Activated CD4-positive, alpha-beta T cell treated with anti-CD3 and anti-CD28 coated beads, Interleukin-2, amount 10 ng/mL, durations not matched to agents 7 days and 5 days (primary cell): ENCODE data around the gene C1orf122. TPM values are rescaled to one million over a fixed set of nuclear protein-coding genes. Genes with fewer than 3 reads are reported as not detected.

ENCODE experiments used
- CTCF ChIA-PET: fragments of 350-600 bp; sonication (Branson Sonifier 250); formaldehyde crosslinking; loops from one replicate; lab custom pipeline; 2021; ENCODE audit warnings: antibody characterized with exemption; lab: Charles Lee
- POLR2A ChIA-PET: fragments of 350-600 bp; sonication (Branson Sonifier 250); formaldehyde crosslinking; loops from one replicate; lab custom pipeline; 2021; ENCODE audit warnings: antibody characterized with exemption; lab: Charles Lee
- DNase-seq: peaks from one replicate; pipeline ENCODE4 v3.0.0-alpha.2; 2020
- H3K27ac Mint-ChIP-seq: one replicate; pipeline ENCODE4 v1.8.0; 2021; ENCODE audit warnings: mild to moderate bottlenecking, moderate library complexity, mixed read lengths
- H3K27me3 Mint-ChIP-seq: one replicate; pipeline ENCODE4 v1.8.0; 2021; ENCODE audit warnings: mixed read lengths
- H3K36me3 Mint-ChIP-seq: one replicate; pipeline ENCODE4 v1.8.0; 2021; ENCODE audit warnings: low read depth, mixed read lengths
- H3K4me1 Mint-ChIP-seq: one replicate; pipeline ENCODE4 v1.8.0; 2021; ENCODE audit warnings: mixed read lengths
- H3K4me3 Mint-ChIP-seq: one replicate; pipeline ENCODE4 v1.8.0; 2021; ENCODE audit warnings: mild to moderate bottlenecking, moderate library complexity, mixed read lengths
- H3K9me3 Mint-ChIP-seq: one replicate; pipeline ENCODE4 v1.8.0; 2021; ENCODE audit warnings: mixed read lengths
- total RNA-seq, 2 experiments: library from RNA; stranded (reverse); gene quantifications; one replicate each; pipeline ENCODE4 v1.2.3, GENCODE V29; 2021

The C1orf122 gene
- total RNA-seq, 2 experiments from 2014 or later = 13.9 to 16.8 TPM

DNA sequence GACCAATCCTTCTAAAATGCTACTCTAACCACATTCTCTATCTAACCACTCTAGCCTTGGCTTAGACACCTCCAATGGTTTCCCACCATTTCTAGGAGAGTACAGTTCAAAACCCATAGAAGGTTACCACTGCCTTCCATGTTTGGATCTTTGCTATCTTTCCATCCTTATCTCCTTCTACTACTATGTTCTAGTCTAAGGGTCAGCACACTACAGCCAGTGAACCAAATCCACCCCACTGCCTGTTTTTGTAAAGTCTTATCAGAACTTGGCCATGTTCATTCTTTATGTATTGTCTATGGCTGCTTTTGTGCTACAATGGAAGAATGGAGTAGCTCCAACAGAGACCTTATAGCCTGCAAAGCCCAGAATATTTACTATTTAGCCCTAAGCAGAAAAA is 45.6 kb downstream of the C1orf122 start:
- H3K4me3 Mint-ChIP-seq = no peak overlapping the region

DNA sequence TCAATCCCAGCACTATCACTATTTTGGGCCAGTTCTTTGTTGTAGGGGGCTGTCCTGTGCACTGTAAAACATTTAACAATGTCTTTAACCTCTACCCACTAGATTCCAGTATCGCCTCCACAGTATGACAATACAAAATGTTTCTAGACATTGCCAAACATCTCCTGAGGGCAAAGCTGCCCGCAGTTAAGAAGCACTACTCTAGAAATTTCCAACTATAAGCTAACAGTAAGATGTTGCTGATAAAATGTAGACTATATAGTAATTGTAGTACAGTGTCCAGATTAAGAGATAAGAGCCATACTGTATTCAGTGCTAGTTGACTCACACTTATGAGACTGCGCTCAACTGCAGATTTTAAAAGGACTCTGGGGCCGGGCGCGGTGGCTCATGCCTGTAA is 46.8 kb downstream of the C1orf122 start:
- CTCF ChIA-PET = interaction anchor here (1.0 to 1.8 kb wide), 2 partner anchors 14 to 258 kb away, joined by 4 to 6 read pairs; partner anchors contain the start of gene GNL2
- Mint-ChIP-seq H3K9me3 (no peaks in the 10 kb centered on the region), H3K27me3 (no peaks in the 10 kb centered on the region), H3K27ac (no peak overlapping the region), H3K4me3 (no peak overlapping the region), H3K36me3 (peaks cover 34% of the 10 kb centered on the region), H3K4me1 (peaks cover 41% of the 10 kb centered on the region)
- POLR2A ChIA-PET = no interaction called here
- no peak for DNase-seq

More for the DNA sequence above, 45.6 kb downstream of the C1orf122 start:
- CTCF ChIA-PET = interaction anchor here (1.0 to 1.6 kb wide), 4 partner anchors 10 to 257 kb away, joined by 3 to 4 read pairs (median 3); partner anchors contain the start of gene GNL2
- POLR2A ChIA-PET = no interaction called here
- no peaks in the 10 kb centered on the region for H3K27me3 Mint-ChIP-seq
- DNase-seq = no peak
- H3K27ac Mint-ChIP-seq = no peak overlapping the region
- H3K9me3 Mint-ChIP-seq = no peaks in the 10 kb centered on the region
- peaks cover 38% of the 10 kb centered on the region for H3K4me1 Mint-ChIP-seq
- peaks cover 39% of the 10 kb centered on the region for H3K36me3 Mint-ChIP-seq

Other genes starting within 250 kb of the C1orf122 start
- 10 to 100 TPM; 51.4 to 58.1 TPM for gene GNL2, start 211.9 kb upstream of the C1orf122 start, total RNA-seq
- not detected for gene RSPO1, start 172.9 kb upstream of the C1orf122 start, total RNA-seq
- 10 to 100 TPM; 85.5 to 91.2 TPM for gene CDCA8, start 115.3 kb upstream of the C1orf122 start, total RNA-seq
- not detected for gene EPHA10, start 42.7 kb upstream of the C1orf122 start, total RNA-seq
- gene MANEAL, start 13.9 kb upstream of the C1orf122 start, total RNA-seq = 1 to 10 TPM; 1.3 to 1.5 TPM
- 10 to 100 TPM; 12.0 to 13.8 TPM for gene YRDC, start 418 bp downstream of the C1orf122 start, total RNA-seq
- 10 to 100 TPM; 21.0 to 22.5 TPM for gene MTF1, start 51.8 kb downstream of the C1orf122 start, total RNA-seq
- 10 to 100 TPM; 31.5 to 33.8 TPM for gene INPP5B, start 139.3 kb downstream of the C1orf122 start, total RNA-seq
- gene SF3A3, start 182.2 kb downstream of the C1orf122 start, total RNA-seq = 100 to 1,000 TPM in 1 of 2 experiments, 10 to 100 TPM in 1; 80.9 to 110 TPM
- 1 to 10 TPM; 9.8 to 9.9 TPM for gene FHL3, start 197.7 kb downstream of the C1orf122 start, total RNA-seq
- gene UTP11, start 204.9 kb downstream of the C1orf122 start, total RNA-seq = 10 to 100 TPM; 33.0 to 34.8 TPM
- gene POU3F1, start 239.0 kb downstream of the C1orf122 start, total RNA-seq = not detected